Astrocyte (in vitro differentiated cells and primary cell): ENCODE results near the gene RNF44. TPM values are rescaled to one million over a fixed set of nuclear protein-coding genes. Genes with fewer than 3 reads are reported as not detected.

Experiments used
- DNase-seq: peaks from one replicate; pipeline ENCODE4 v3.0.0-alpha.2; 2010; ENCODE audit warnings: low read depth
- FAIRE-seq: peaks from 2 replicates; lab custom pipeline; 2011; peaks lifted over from hg19 to GRCh38; lab: Jason Lieb, UNC
- H2AFZ ChIP-seq: 2 replicates; pipeline ENCODE4 v1.6.0; 2012; ENCODE audit warnings: low read depth, low read length, inconsistent platforms
- H3K27ac ChIP-seq: 2 replicates; pipeline ENCODE4 v1.5.1; 2011; ENCODE audit warnings: low read depth, low read length, inconsistent platforms
- H3K27me3 ChIP-seq: 2 replicates; pipeline ENCODE4 v1.6.0; 2011; ENCODE audit warnings: low read length, inconsistent platforms; ENCODE audit not compliant: insufficient read depth
- H3K36me3 ChIP-seq: 2 replicates; pipeline ENCODE4 v1.5.1; 2011; ENCODE audit warnings: low read length, inconsistent platforms; ENCODE audit not compliant: insufficient read depth
- H3K4me1 ChIP-seq: 2 replicates; pipeline ENCODE4 v1.5.1; 2011; ENCODE audit warnings: low read length, inconsistent platforms; ENCODE audit not compliant: insufficient read depth
- H3K4me2 ChIP-seq: 2 replicates; pipeline ENCODE4 v1.6.0; 2012; ENCODE audit warnings: low read length, inconsistent platforms
- H3K4me3 ChIP-seq: 2 replicates; pipeline ENCODE4 v1.5.1; 2011; ENCODE audit warnings: low read depth, mild to moderate bottlenecking, low read length, inconsistent platforms; ENCODE audit not compliant: insufficient read depth
- H3K79me2 ChIP-seq: 2 replicates; pipeline ENCODE4 v1.6.0; 2012; ENCODE audit warnings: mild to moderate bottlenecking, low read length, inconsistent platforms; ENCODE audit not compliant: insufficient read depth
- H3K9ac ChIP-seq: 2 replicates; pipeline ENCODE4 v1.6.0; 2012; ENCODE audit warnings: mild to moderate bottlenecking, low read length, inconsistent platforms
- H3K9me3 ChIP-seq: 2 replicates; pipeline ENCODE4 v1.5.1; 2012; ENCODE audit warnings: low read depth, mild to moderate bottlenecking, low read length, inconsistent platforms; ENCODE audit not compliant: insufficient read depth
- H4K20me1 ChIP-seq: 2 replicates; pipeline ENCODE4 v1.6.0; 2012; ENCODE audit warnings: low read length, inconsistent platforms; ENCODE audit not compliant: insufficient read depth
- H3K27ac Mint-ChIP-seq: one replicate; pipeline ENCODE4 v1.8.0; 2021; ENCODE audit warnings: mild to moderate bottlenecking, mixed read lengths; ENCODE audit not compliant: unreplicated experiment
- H3K27me3 Mint-ChIP-seq: one replicate; pipeline ENCODE4 v1.8.0; 2021; ENCODE audit warnings: low read depth, mixed read lengths; ENCODE audit not compliant: unreplicated experiment
- H3K36me3 Mint-ChIP-seq: one replicate; pipeline ENCODE4 v1.8.0; 2021; ENCODE audit warnings: low read depth, mixed read lengths; ENCODE audit not compliant: unreplicated experiment
- H3K4me1 Mint-ChIP-seq: one replicate; pipeline ENCODE4 v1.8.0; 2021; ENCODE audit warnings: low read depth, mixed read lengths; ENCODE audit not compliant: unreplicated experiment
- H3K4me3 Mint-ChIP-seq: one replicate; pipeline ENCODE4 v1.8.0; 2021; ENCODE audit warnings: mild to moderate bottlenecking, moderate library complexity, mixed read lengths; ENCODE audit not compliant: unreplicated experiment
- H3K9me3 Mint-ChIP-seq: one replicate; pipeline ENCODE4 v1.8.0; 2021; ENCODE audit warnings: mild to moderate bottlenecking, mixed read lengths; ENCODE audit not compliant: unreplicated experiment
- CTCF ChIP-seq: IDR thresholded peaks from 2 replicates; pipeline ENCODE4 v1.5.1; 2011; ENCODE audit warnings: low read depth, mild to moderate bottlenecking, inconsistent platforms, low read length, moderate library complexity; ENCODE audit not compliant: insufficient read depth
- EZH2 ChIP-seq: IDR thresholded peaks from 2 replicates; pipeline ENCODE4 v1.6.1; 2012; ENCODE audit warnings: mild to moderate bottlenecking, low read length, inconsistent platforms; ENCODE audit not compliant: insufficient read depth
- total RNA-seq: library from RNA; stranded (reverse); gene quantifications from 2 replicates; pipeline ENCODE4 v1.2.1, GENCODE V29; 2021

Gene RNF44
- total RNA-seq, 1 donor from 2014 or later = 59.8 TPM

- DNase-seq (no peak), FAIRE-seq (no peak)
- H3K27me3 Mint-ChIP-seq = no peaks in the 10 kb centered on the region
- peak overlapping the region; percentile 69 for H3K4me3 Mint-ChIP-seq
- H3K4me1 ChIP-seq = peaks cover 32% of the 10 kb centered on the region
- no peaks in the 10 kb centered on the region for H3K36me3 ChIP-seq
- peak overlapping the region; percentile 26 for H3K4me3 ChIP-seq
- H2AFZ ChIP-seq = no peak overlapping the region
- TF ChIP-seq CTCF = no peak
- TF ChIP-seq EZH2 = no peak
- H3K9me3 Mint-ChIP-seq = no peaks in the 10 kb centered on the region
- peak overlapping the region; percentile 13 for H3K9ac ChIP-seq
- no peak overlapping the region for H3K27ac ChIP-seq
- H3K4me2 ChIP-seq = peak overlapping the region; percentile 91
- H3K79me2 ChIP-seq = peaks cover 54% of the 10 kb centered on the region
- peaks cover 51% of the 10 kb centered on the region for H4K20me1 ChIP-seq
- H3K36me3 Mint-ChIP-seq = peaks cover 5% of the 10 kb centered on the region
- no peaks in the 10 kb centered on the region for H3K9me3 ChIP-seq
- no peak overlapping the region for H3K27ac Mint-ChIP-seq
- H3K4me1 Mint-ChIP-seq = peaks cover 23% of the 10 kb centered on the region
- no peaks in the 10 kb centered on the region for H3K27me3 ChIP-seq
Observed at GRCh38 chr5:176533894-176534611, 3.1 kb downstream of the RNF44 start.

- Histone ChIP-seq H3K79me2 (peaks cover 54% of the 10 kb centered on the region), H3K4me2 (peak overlapping the region; percentile 91), H4K20me1 (peaks cover 51% of the 10 kb centered on the region), H3K4me3 (no peak overlapping the region), H3K9ac (no peak overlapping the region), H3K27me3 (no peaks in the 10 kb centered on the region), H3K4me1 (peaks cover 31% of the 10 kb centered on the region), H3K9me3 (no peaks in the 10 kb centered on the region), H3K36me3 (no peaks in the 10 kb centered on the region), H2AFZ (no peak overlapping the region), H3K27ac (no peak overlapping the region)
- DNase-seq (no peak), FAIRE-seq (no peak)
- Mint-ChIP-seq H3K4me1 (peaks cover 23% of the 10 kb centered on the region), H3K27me3 (no peaks in the 10 kb centered on the region), H3K27ac (no peak overlapping the region), H3K4me3 (peak overlapping the region; percentile 40), H3K9me3 (no peaks in the 10 kb centered on the region), H3K36me3 (peaks cover 5% of the 10 kb centered on the region)
- TF ChIP-seq CTCF = no peak
- no peak for TF ChIP-seq EZH2
Observed at GRCh38 chr5:176533390-176533789, 3.8 kb downstream of the RNF44 start.

- Histone ChIP-seq H3K9ac (no peak overlapping the region), H3K27me3 (no peaks in the 10 kb centered on the region), H3K4me3 (no peak overlapping the region), H2AFZ (no peak overlapping the region), H3K9me3 (no peaks in the 10 kb centered on the region), H4K20me1 (peaks cover 51% of the 10 kb centered on the region), H3K36me3 (no peaks in the 10 kb centered on the region), H3K4me1 (peaks cover 27% of the 10 kb centered on the region), H3K4me2 (no peak overlapping the region), H3K27ac (no peak overlapping the region), H3K79me2 (peaks cover 54% of the 10 kb centered on the region)
- no peak overlapping the region for H3K4me3 Mint-ChIP-seq
- no peaks in the 10 kb centered on the region for H3K27me3 Mint-ChIP-seq
- peaks cover 21% of the 10 kb centered on the region for H3K4me1 Mint-ChIP-seq
- H3K27ac Mint-ChIP-seq = no peak overlapping the region
- H3K9me3 Mint-ChIP-seq = no peaks in the 10 kb centered on the region
- peaks cover 5% of the 10 kb centered on the region for H3K36me3 Mint-ChIP-seq
- FAIRE-seq (no peak), DNase-seq (no peak)
- TF ChIP-seq EZH2 (no peak), CTCF (no peak)
Observed at GRCh38 chr5:176532795-176533194, 4.4 kb downstream of the RNF44 start.
